ENCODE measurements around the gene SLC20A1. TPM values are rescaled to one million over a fixed set of nuclear protein-coding genes. Genes with fewer than 3 reads are reported as not detected.

Gene SLC20A1
- total and polyA plus RNA-seq, 2 of the 4 experiments (the other 2 are of a cell fraction), result 93.6 to 94.1 TPM

DNA sequence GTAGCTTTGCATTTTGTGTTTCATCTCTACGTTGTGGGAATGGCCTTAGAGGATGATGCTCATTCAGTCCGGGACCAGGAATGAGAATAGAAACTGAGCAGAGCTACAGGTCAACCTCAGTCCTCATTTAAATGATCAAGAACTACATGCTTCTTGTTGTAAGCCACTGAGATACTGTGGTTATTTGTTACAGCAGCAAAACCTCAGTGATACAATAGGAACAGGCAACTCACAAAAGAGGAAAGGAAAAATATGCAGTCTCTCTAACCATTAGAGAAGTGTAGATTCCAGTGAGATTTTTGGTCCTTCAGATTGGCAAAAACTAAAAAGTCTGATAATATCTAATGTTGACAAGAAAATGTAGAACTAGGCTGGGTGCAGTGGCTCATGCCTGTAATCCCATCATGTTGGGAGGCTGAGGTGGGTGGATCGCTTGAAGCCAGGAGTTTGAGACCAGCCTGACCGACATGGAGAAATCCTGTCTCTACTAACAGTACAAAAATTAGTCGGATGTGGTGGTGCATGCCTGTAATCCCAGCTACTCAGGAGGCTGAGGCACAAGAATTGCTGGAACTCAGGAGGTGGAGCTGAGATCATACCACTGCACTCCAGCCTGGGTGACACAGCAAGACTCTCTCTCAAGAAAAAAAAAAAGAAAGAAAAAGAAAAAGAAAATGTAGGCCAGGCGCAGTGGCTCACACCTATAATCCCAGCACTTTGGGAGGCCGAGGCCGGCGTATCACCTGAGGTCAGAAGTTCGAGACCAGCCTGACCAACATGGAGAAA, 48.0 kb upstream of the SLC20A1 start:
- no peaks in the 10 kb centered on the region for H3K9me3 ChIP-seq (ENCODE audit: control insufficient read depth, insufficient read depth, low read length)
- H3K27me3 ChIP-seq (ENCODE audit: control insufficient read depth, insufficient read depth, low read length), result no peaks in the 10 kb centered on the region
- intact Hi-C loops (cut with micrococcal nuclease) (no loop called here), in situ Hi-C loops (cut with MboI; ENCODE audit: low sequenced_read_pairs) (no loop called here), dilution Hi-C loops (cut with HindIII; ENCODE audit: low sequenced_read_pairs, unreplicated experiment) (no loop called here)
- no peak overlapping the region for H3K56ac ChIP-seq (ENCODE audit: extremely low read depth, insufficient read depth, low read length)
- H3K23ac ChIP-seq (ENCODE audit: low read depth, low read length), result no peak overlapping the region
- H4K20me1 ChIP-seq (ENCODE audit: insufficient read depth, low read length), result no peaks in the 10 kb centered on the region
- H2BK20ac ChIP-seq (ENCODE audit: low read depth, low read length), result no peak overlapping the region
- H2AK5ac ChIP-seq (ENCODE audit: low read depth, low read length), result no peak overlapping the region
- no TSS peak for BruUV-seq (replicated peaks)
- no peak overlapping the region for H4K91ac ChIP-seq (ENCODE audit: insufficient read depth, low read depth, low read length)
- H3K18ac ChIP-seq (ENCODE audit: low read depth, low read length), result no peak overlapping the region
- H2BK5ac ChIP-seq (ENCODE audit: low read depth, low read length, poor library complexity, severe bottlenecking), result no peak overlapping the region
- WGBS, 2 experiments (ENCODE audit: extremely low coverage in 2 of 2, insufficient read length in 1 of 2), result 100% methylated on average over 2 of the region's 10 CpGs; no CpG with 5 or more reads in 1 of the 2 experiments
- H3K4me3 ChIP-seq (ENCODE audit: insufficient read depth, low read depth, low read length), result no peak overlapping the region
- DNase-seq, result no peak
- ChIA-PET CTCF (interaction anchor here (0.9 to 2.4 kb wide), 3 partner anchors 29 to 129 kb away, joined by 3 to 7 read pairs (median 3); no protein-coding TSS in a partner anchor), POLR2A (ENCODE audit: unreplicated experiment) (no interaction called here)
- H2BK15ac ChIP-seq (ENCODE audit: low read depth, low read length), result no peak overlapping the region
- H2BK120ac ChIP-seq (ENCODE audit: low read depth, low read length), result no peak overlapping the region
- no peak overlapping the region for H3K4ac ChIP-seq (ENCODE audit: low read depth, low read length)
- peaks cover 3% of the 10 kb centered on the region; the same call in 1 of the 2 replicates for H3K9me1 ChIP-seq (ENCODE audit: insufficient read depth, low read length)
- no peaks in the 10 kb centered on the region for H3K79me1 ChIP-seq (ENCODE audit: low read depth in 1 of 2, low read length in 2 of 2)
- no peak overlapping the region for H2AFZ ChIP-seq (replicated peaks; ENCODE audit: low read length, poor library complexity)
- H3K4me1 ChIP-seq (ENCODE audit: control insufficient read depth, insufficient read depth, low read length), result 0 out of 2 replicates have a peak, but pooled peaks cover 2% of the 10 kb centered on the region
- no peak overlapping the region for H3K9ac ChIP-seq (ENCODE audit: low read depth, low read length)
- H2AK9ac ChIP-seq (replicated peaks; ENCODE audit: low read depth, low read length, poor library complexity), result no peak overlapping the region
- no peak overlapping the region for H3K14ac ChIP-seq (replicated peaks; ENCODE audit: low read depth, low read length)
- TF ChIP-seq FOS (IDR thresholded peaks at IDR 0.05; ENCODE audit: low read depth, low read length), result no peak
- TF ChIP-seq CHD1 (IDR thresholded peaks at IDR 0.05; ENCODE audit: low read depth, low read length), result no peak
- TF ChIP-seq RAD21 (IDR thresholded peaks at IDR 0.05; ENCODE audit: low read length), result no peak
- no peak for TF ChIP-seq RFX5 (IDR thresholded peaks at IDR 0.05; ENCODE audit: low read depth, low read length)
- TF ChIP-seq, protein P1, sequence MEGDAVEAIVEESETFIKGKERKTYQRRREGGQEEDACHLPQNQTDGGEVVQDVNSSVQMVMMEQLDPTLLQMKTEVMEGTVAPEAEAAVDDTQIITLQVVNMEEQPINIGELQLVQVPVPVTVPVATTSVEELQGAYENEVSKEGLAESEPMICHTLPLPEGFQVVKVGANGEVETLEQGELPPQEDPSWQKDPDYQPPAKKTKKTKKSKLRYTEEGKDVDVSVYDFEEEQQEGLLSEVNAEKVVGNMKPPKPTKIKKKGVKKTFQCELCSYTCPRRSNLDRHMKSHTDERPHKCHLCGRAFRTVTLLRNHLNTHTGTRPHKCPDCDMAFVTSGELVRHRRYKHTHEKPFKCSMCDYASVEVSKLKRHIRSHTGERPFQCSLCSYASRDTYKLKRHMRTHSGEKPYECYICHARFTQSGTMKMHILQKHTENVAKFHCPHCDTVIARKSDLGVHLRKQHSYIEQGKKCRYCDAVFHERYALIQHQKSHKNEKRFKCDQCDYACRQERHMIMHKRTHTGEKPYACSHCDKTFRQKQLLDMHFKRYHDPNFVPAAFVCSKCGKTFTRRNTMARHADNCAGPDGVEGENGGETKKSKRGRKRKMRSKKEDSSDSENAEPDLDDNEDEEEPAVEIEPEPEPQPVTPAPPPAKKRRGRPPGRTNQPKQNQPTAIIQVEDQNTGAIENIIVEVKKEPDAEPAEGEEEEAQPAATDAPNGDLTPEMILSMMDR (conservative IDR thresholded peaks at IDR 0.05; ENCODE audit: low read depth, low read length), result no peak
- no peak for TF ChIP-seq BHLHE40 (IDR thresholded peaks at IDR 0.05; ENCODE audit: low read depth, low read length)
- TF ChIP-seq POLR2A (IDR thresholded peaks at IDR 0.05; ENCODE audit: low read depth, low read length), result no peak
- no peak for TF ChIP-seq RCOR1 (IDR thresholded peaks at IDR 0.05; ENCODE audit: insufficient replicate concordance, low read length)
- no peak for TF ChIP-seq CEBPB (IDR thresholded peaks at IDR 0.05; ENCODE audit: low read depth, low read length)
- H3K27ac ChIP-seq (ENCODE audit: insufficient read depth, low read length), result no peak overlapping the region
- no peaks in the 10 kb centered on the region for H3K36me3 ChIP-seq (ENCODE audit: control insufficient read depth, insufficient read depth, low read length)
- H3K4me2 ChIP-seq (ENCODE audit: low read depth, low read length), result no peak overlapping the region
- H4K5ac ChIP-seq (ENCODE audit: low read depth, low read length), result no peak overlapping the region
- no peak overlapping the region for H4K8ac ChIP-seq (ENCODE audit: low read depth in 2 of 2, low read length in 2 of 2)
- no peak for ATAC-seq (ENCODE audit: low read depth)
